Glomerular visceral epithelial cell (primary cell): ENCODE results near the gene MVP.

Experiments
- DNase-seq: peaks from one replicate; pipeline ENCODE4 v3.0.0-alpha.2; 2016; ENCODE audit errors: extremely low spot score

Gene MVP

DNA sequence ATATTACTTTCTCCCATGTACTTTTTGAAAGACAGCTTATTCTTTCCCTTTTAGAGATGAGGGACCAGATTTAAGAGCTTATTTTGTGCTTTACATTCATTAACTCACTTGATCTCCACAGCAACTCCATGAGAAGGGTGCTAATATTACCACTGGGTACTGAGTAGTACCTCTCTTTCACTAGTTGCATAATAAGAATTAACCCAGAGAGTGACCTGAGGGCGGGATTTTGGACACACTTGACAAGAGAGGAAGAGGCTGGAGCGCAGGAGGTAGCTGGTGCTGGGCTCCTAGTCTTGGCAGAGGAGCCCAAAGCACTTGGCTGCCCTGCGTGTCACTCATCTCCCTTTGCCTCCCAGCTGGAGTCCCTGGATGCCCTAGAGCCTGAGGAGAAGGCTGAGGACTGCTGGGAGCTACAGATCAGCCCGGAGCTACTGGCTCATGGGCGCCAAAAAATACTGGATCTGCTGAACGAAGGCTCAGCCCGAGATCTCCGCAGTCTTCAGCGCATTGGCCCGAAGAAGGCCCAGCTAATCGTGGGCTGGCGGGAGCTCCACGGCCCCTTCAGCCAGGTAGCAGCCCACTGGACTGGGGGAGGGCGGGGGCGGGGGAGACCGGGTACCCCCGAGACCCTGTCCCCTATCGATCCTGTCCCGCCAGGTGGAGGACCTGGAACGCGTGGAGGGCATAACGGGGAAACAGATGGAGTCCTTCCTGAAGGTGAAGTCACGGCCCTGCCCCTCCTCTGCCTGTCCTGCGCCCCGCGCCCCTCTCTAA is 15.6 kb upstream of the MVP start:
- no peak for DNase-seq

DNA sequence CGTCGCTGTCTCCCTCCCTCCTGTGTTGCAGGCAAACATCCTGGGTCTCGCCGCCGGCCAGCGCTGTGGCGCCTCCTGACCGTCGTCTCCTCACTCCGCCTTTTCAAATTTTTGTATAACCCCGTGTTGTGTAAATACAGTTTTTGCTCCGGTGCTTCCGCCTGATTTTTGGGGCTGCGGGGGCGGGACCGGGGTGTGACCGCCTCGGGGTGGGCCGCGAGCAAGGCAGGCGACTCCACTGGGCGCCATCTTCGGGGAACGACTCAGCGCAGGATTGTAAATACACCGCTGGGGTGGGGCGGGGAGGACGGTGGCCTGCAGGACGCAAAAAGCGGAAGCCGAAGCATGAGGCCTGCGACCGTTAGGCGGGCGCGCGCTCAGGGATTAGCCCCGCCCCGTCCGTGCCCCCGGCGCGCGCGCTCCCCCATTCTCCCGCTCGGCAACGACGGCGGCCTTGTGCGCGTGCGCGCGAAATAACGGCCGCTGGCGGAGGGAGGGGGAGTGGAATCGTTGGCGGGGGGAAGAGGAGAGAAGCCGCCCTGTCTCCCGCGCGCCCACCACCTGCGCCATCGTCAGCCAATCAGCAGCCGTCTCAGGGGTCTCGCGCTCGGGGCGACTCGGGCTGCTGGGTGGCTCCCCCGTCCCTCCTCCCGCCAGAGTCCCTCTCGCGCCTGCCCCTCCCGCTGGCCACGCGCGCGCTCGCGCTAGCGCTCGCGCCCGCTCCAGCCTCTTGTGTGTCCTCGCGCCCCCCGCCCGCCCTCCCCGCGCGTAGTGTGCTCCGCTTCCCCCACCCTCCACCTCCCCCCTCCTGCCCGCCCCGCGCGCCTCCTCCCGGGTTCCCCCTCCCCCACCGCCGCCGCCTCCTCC is 14.8 kb upstream of the MVP start:
- peak; percentile 96 for DNase-seq

DNA sequence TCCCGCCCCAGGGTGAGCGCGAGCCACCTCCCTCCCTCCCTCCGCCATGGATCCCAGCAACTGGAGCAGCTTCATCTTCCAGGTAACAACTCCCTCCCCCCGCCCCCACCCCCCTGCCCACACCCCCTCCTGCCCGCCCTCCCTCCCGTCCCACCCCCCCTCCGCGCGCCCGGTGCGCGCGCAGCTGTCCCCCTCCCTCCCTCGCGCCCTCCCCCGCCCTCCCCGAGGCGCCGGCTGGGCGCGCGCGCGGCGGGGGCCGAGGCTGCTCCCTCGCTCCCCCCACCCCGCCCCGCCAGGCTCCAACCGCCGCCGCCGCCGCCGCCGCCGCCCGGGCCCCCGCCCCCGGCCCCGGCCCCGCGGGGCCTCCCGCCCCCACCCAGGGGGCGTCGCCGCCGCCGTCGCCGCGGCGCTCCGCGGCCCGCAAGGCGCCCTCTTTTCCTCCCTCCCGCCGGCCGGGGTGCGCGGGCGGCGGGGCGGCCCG is 14.1 kb upstream of the MVP start, which contains the start of gene MAZ:
TSS of gene MAZ (plus strand) at position 431 of the 481 bp plus-strand sequence. CDS start 173 bp downstream, outside the sequence.
- DNase-seq: no peak

DNA sequence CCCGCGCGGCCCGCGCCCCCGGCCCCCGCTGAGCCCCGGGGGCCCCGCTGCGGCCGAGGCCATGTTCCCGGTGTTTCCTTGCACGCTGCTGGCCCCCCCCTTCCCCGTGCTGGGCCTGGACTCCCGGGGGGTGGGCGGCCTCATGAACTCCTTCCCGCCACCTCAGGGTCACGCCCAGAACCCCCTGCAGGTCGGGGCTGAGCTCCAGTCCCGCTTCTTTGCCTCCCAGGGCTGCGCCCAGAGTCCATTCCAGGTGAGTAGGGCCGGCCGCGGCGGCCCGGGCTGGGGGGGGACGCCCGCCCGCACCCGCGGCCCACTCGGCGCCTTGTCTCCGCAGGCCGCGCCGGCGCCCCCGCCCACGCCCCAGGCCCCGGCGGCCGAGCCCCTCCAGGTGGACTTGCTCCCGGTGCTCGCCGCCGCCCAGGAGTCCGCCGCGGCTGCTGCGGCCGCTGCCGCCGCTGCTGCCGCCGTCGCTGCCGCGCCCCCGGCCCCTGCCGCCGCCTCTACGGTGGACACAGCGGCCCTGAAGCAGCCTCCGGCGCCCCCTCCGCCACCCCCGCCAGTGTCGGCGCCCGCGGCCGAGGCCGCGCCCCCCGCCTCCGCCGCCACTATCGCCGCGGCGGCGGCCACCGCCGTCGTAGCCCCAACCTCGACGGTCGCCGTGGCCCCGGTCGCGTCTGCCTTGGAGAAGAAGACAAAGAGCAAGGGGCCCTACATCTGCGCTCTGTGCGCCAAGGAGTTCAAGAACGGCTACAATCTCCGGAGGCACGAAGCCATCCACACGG is 13.4 kb upstream of the MVP start:
- peak; percentile 82 for DNase-seq

DNA sequence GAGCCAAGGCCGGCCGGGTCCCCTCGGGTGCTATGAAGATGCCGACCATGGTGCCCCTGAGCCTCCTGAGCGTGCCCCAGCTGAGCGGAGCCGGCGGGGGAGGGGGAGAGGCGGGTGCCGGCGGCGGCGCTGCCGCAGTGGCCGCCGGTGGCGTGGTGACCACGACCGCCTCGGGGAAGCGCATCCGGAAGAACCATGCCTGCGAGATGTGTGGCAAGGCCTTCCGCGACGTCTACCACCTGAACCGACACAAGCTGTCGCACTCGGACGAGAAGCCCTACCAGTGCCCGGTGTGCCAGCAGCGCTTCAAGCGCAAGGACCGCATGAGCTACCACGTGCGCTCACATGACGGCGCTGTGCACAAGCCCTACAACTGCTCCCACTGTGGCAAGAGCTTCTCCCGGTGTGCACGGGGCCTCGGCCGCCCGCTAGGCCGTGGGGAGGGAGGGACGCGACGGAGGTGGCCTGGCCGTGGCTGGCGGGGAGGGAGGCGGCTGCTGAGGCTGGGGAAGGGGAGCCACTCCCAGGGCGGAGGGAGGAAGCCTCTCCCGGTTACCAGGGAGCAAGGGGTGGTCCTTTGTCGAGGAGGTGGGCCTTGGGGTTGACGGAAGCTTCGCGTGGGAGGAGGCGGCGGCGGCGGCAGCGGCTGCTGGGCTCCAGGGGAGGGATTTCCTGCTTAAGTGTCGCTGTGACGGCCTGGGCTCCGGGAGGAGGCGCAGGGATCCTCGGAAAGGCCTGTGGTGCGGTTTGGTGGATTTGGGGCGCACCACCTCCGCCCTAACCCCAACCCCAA is 12.6 kb upstream of the MVP start:
- DNase-seq: peak; percentile 86

DNA sequence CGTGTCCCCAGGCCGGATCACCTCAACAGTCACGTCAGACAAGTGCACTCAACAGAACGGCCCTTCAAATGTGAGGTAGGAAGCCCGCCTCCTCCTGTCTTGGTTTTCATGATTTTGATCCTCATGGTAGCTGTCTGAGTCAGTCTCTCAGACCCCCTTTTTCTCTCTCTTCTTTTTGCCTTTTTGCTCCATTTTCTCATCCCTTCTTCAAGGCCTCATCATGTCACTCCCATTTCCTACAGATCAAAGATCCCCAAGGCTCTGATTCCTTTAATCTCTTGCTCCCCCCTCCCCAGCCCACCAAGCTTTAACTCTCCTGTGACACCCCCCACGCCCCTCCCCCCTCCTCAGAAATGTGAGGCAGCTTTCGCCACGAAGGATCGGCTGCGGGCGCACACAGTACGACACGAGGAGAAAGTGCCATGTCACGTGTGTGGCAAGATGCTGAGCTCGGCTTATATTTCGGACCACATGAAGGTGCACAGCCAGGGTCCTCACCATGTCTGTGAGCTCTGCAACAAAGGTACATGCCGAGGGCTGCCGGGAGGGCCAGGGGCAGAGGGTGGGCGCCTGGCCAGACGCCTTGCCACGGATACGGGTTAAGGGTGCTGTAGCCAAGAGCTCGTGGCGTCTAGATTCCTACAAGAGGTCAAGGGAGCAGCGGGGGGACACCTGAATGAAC is 11.9 kb upstream of the MVP start:
- DNase-seq: no peak

DNA sequence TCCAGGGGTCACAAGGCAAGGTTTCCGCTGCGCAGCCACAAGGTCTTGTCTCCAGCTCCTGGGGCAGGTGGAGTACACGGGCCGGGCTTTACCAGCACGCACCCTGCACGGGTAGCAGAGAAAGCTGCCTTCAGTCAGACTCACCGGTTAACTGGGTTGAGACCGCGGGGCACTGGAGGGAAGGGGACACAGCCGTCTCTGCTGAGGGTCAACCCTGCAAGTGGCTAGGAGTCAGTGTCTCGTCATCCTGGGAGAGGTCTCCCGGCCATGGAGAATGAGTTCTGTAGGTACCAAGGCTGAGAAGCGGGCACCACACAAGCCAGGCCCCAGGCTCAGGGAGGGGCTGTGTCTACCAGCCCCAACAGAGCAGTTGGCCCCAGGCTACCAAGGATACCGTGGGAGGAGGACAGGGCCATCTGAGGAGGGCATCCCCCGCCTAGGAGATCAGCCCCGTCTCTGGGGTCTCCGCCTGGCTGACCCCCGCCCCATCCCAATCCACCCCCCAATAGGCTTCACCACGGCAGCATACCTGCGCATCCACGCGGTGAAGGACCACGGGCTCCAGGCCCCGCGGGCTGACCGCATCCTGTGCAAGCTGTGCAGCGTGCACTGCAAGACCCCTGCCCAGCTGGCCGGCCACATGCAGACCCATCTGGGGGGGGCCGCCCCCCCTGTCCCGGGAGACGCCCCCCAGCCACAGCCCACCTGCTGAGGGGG is 11.1 kb upstream of the MVP start:
- no peak for DNase-seq

DNA sequence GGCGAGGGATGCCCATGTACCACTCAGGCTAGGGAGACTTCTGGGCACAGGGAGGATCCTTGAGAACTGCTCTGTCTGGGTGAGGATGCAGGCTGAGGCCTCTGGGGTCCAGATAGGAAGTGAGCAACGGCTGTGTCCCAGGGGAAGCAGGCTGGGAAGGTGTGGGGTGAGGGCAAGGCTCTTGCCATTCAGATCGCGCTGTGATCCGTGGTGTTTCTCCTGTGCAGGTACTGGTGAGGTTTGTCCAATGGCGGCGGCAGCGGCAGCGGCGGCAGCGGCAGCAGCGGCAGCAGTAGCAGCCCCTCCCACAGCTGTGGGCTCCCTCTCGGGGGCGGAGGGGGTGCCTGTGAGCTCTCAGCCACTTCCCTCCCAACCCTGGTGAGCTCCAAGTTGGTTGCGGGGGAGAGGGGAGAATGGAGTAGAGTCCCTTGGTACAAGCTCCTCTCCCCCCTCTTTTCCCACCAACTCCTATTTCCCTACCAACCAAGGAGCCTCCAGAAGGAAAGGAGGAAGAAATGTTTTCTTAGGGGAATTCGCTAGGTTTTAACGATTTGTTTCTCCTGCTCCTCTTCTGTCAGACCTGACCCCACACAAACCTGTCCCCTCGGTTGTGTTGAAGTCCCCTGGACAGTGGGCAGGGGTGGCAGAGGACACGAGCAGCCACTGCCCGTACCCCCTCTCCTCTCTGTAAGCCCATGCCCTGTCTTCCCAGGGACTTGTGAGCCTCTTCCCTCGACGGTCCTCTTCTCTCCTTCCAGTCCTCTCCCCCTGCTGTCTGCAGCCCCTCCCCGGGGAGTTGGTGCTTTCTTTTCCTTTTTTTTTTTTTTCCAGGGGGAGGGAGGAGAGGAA is 10.2 kb upstream of the MVP start:
- no peak for DNase-seq

DNA sequence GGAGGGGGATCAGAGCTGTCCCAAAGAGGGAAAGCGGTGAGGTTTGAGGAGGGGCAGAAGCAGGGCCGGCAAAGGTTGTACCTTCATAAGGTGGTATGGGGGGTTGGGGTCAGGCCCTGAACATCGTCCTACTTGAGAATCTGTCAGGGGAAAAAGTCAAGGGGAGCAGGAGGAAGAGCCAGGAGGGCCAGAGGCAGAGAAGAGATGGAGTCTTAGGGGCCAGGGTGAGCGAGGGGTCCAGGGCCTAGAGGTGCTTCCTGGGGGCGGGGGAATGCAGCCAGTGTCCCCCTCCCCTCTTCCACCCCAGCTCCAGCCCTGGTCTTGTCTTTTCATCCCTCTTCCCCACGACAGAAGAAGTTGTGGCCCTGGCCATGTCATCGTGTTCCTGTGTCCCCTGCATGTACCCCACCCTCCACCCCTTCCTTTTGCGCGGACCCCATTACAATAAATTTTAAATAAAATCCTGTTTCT is 9.5 kb upstream of the MVP start:
- no peak for DNase-seq

DNA sequence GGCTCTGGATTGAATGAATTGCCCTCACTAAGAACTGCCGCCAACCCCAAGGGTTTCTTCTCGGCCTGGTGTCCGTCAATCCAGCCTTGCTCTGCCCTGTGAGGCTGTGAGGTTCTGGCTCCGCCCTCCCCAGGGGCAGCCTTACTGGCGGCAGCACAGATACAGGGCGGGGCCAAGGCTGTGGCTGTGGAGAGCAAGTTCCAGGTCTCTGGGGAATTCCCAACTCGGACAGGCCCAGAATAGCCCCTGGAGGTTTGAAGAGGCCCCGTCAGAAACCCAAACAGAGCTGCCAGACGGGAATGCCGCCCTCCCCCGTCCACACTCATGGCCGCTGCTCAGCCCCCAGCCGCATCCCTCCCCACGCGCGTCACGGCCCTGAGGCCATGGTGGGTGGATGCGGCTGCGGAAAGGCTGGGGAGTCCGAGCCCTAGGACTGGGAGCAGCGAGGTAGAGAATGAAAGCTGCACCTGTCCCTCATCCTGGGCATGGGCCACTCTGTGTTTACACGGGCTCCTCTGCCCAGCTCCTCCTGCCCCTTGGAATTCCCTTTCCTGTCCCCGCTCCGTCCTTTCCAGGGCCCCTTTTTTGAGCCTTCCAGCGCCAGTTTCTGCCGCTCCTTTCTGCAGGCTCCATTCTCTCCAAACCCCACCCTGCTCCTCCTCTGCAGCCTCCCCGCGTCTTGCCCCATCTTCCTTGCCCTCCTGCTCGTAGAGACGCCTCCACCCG is 8.9 kb upstream of the MVP start:
- peak; percentile 97 for DNase-seq

DNA sequence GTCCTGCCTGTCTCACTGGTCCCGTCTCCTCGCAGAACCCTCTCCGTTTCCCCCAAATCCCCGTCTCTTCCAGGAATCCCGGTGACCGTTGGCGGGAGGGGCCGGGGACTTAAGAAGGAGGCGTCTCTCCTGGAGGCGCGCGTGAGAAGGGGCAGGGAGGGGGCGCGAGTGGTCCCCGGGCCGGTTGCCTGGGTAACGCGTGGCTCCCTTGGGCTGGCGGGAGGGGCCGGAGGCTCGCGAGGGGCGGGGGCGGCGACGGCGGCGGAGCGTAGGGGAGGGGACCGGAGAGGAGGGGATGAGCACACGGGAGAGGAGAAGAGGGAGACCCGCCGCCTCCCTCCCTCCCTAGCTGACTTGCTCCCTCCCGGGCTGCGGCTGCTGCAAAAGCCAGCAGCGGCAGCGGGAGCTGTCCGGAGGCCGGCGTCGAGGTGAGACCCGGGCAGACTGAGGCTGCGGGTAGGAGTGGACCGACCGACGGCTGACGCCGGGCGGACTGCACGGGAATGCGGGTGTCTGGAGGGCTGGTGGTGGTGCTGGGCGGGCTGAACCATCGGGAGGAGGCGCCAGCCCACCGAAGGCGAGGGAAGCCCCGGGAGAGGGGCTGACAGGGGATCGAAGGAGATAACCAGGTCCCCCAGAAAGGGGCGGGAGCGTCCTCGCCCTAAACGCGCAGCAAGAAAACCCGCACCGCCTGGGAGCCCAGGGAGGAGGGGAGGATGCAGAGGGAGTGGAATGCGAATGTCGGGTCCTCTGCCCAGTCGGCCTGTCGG is 8.2 kb upstream of the MVP start, which contains the start of gene PRRT2:
TSS of gene PRRT2 (plus strand) at position 298 of the 770 bp plus-strand sequence. CDS start 862 bp downstream, outside the sequence.
- DNase-seq: peak; percentile 63

DNA sequence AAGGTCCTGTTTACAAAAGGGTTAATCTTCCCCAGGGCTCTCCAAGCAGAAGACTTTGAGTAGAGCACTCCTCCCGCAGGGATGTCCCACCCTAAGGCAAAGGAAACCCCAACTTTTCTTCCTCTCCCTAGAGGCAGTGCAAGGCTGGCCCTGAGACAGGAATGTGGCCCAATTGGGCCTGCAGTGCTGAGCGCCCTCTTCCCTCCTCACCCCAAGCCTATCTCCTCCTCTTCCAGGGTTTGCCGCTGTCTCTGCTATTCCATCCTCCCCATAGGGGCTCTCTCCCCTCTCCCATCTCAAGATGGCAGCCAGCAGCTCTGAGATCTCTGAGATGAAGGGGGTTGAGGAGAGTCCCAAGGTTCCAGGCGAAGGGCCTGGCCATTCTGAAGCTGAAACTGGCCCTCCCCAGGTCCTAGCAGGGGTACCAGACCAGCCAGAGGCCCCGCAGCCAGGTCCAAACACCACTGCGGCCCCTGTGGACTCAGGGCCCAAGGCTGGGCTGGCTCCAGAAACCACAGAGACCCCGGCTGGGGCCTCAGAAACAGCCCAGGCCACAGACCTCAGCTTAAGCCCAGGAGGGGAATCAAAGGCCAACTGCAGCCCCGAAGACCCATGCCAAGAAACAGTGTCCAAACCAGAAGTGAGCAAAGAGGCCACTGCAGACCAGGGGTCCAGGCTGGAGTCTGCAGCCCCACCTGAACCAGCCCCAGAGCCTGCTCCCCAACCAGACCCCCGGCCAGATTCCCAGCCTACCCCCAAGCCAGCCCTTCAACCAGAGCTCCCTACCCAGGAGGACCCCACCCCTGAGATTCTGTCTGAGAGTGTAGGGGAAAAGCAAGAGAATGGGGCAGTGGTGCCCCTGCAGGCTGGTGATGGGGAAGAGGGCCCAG is 7.3 kb upstream of the MVP start:
- DNase-seq: no peak

DNA sequence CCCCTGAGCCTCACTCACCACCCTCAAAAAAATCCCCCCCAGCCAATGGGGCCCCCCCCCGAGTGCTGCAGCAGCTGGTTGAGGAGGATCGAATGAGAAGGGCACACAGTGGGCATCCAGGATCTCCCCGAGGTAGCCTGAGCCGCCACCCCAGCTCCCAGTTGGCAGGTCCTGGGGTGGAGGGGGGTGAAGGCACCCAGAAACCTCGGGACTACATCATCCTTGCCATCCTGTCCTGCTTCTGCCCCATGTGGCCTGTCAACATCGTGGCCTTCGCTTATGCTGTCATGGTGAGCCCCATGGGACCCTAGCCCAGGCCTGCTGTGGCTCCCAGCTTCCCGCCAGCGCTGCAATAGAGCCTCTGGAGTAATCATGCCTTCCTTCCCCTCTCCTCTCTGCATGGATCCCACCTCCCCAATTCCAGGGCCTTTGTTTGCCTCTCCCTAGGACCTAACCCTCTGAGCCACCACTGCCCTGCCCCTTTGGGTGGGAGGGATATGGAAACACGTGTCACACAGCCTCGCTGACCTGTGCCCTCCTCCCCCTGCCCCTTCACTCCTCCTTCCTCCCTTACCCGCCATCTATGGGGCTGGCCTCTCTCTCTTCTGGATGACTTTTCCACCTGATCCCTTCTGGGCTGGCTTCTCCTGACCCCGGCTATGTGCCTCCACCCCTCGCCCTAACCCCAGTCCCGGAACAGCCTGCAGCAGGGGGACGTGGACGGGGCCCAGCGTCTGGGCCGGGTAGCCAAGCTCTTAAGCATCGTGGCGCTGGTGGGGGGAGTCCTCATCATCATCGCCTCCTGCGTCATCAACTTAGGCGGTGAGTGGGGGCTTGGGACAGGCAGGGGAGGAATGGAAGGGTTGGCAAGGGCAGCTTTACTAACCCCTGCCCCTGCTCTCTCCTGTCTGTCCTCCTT is 6.4 kb upstream of the MVP start:
- no peak for DNase-seq

DNA sequence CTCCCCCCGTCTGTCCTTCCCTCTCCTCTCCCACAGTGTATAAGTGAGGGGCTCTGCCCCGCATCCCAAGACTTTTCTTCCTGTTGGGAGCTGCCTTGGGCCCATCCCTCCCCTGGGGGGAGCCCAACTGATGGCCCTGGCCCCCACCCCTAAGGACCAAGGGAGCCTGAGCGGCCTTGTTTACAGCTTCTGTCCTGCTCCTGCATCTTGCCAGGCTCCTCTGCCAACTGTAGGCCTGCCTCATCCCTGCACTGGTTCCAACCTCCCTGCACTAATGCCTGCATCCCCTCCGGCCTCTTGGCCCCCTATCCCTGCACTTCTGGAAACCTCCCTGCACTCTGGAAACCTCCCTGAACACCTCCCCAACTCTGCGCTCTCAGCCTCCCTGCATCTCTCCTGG is 5.7 kb upstream of the MVP start:
- no peak for DNase-seq
